Stimulated activated CD4-positive, alpha-beta T cell treated with anti-CD3 and anti-CD28 coated beads, TNF-alpha, amount 100 ng/mL, for 24 hours (primary cell): ENCODE measurements around the gene TBCD.

ENCODE experiments used
- DNase-seq, 3 experiments: peaks; one replicate each; pipeline ENCODE4 v3.0.0-alpha.2; 2020; ENCODE audit warnings: low read depth in 3 of 3

TBCD gene

GRCh38 chr17:82832411-82832810, 80.5 kb downstream of the TBCD start:
- no peak for DNase-seq

GRCh38 chr17:82832881-82833475, 81.1 kb downstream of the TBCD start:
- DNase-seq = no peak

- no peak for DNase-seq
Observed at GRCh38 chr17:82835122-82835521, 83.3 kb downstream of the TBCD start.

GRCh38 chr17:82835766-82836512, 84.1 kb downstream of the TBCD start:
- no peak for DNase-seq

GRCh38 chr17:82836823-82837357, 85.0 kb downstream of the TBCD start:
- no peak for DNase-seq

GRCh38 chr17:82837586-82838320, 85.9 kb downstream of the TBCD start:
- no peak for DNase-seq

GRCh38 chr17:82838386-82839063, 86.7 kb downstream of the TBCD start:
- no peak for DNase-seq

GRCh38 chr17:82839617-82840292, 87.9 kb downstream of the TBCD start, which contains the start of gene ZNF750:
Gene ZNF750, minus strand, starts transcription at chr17:82840022. Its CDS starts 7,568 bp downstream, at chr17:82832454.
- no peak for DNase-seq

- no peak for DNase-seq
Observed at GRCh38 chr17:82840431-82840831, 88.6 kb downstream of the TBCD start.

- DNase-seq = no peak
Observed at GRCh38 chr17:82841921-82842596, 90.2 kb downstream of the TBCD start.

GRCh38 chr17:82843904-82844680, 92.2 kb downstream of the TBCD start:
- no peak for DNase-seq

GRCh38 chr17:82844796-82845162, 92.9 kb downstream of the TBCD start:
- DNase-seq = no peak

- no peak for DNase-seq
Observed at GRCh38 chr17:82845163-82845807, 93.4 kb downstream of the TBCD start.

- no peak for DNase-seq
Observed at GRCh38 chr17:82846061-82846691, 94.3 kb downstream of the TBCD start.

GRCh38 chr17:82848022-82848592, 96.2 kb downstream of the TBCD start:
- DNase-seq = peak in 1 of 3 experiments; percentile 29

- no peak for DNase-seq
Observed at GRCh38 chr17:82849076-82849945, 97.4 kb downstream of the TBCD start.

- no peak for DNase-seq
Observed at GRCh38 chr17:82851381-82851780, 99.5 kb downstream of the TBCD start.

GRCh38 chr17:82854226-82854625, 102.4 kb downstream of the TBCD start:
- no peak for DNase-seq
